Eye (tissue), 1 donor: ENCODE data around the gene DDX52.
"Not testable (repeated sequence)": the region's sequence is repeated elsewhere in the genome, so short reads cannot be mapped to it uniquely, and the experiment has no call there.

Experiments used
- DNase-seq: peaks from one replicate; pipeline ENCODE4 v3.0.0-alpha.2; 2015

Gene DDX52

GRCh38 chr17:37643118-37643766, at the start of gene DDX52:
Gene DDX52 (minus strand): TSS chr17:37643446. CDS start chr17:37643420, 26 bp downstream.
- DNase-seq: peak; percentile 97

GRCh38 chr17:37691807-37692206, 48.6 kb upstream of the DDX52 start:
- no peak for DNase-seq

GRCh38 chr17:37689317-37689716, 46.1 kb upstream of the DDX52 start:
- DNase-seq: no peak

GRCh38 chr17:37683454-37683984, 40.3 kb upstream of the DDX52 start:
- no peak for DNase-seq

GRCh38 chr17:37682007-37682406, 38.8 kb upstream of the DDX52 start:
- no peak for DNase-seq

GRCh38 chr17:37679995-37680394, 36.7 kb upstream of the DDX52 start:
- DNase-seq: not testable (repeated sequence)

- no peak for DNase-seq
These were observed 34.8 kb upstream of the DDX52 start for GRCh38 chr17:37678036-37678435.

- no peak for DNase-seq
These were observed 33.8 kb upstream of the DDX52 start for GRCh38 chr17:37677021-37677420.

- no peak for DNase-seq
These were observed 33.1 kb upstream of the DDX52 start for GRCh38 chr17:37676115-37676925.

- DNase-seq: no peak
These were observed 31.3 kb upstream of the DDX52 start for GRCh38 chr17:37674511-37674910.

GRCh38 chr17:37673386-37673785, 30.1 kb upstream of the DDX52 start:
- no peak for DNase-seq

- DNase-seq: no peak
These were observed 29.4 kb upstream of the DDX52 start for GRCh38 chr17:37672548-37673078.

GRCh38 chr17:37671824-37672547, 28.7 kb upstream of the DDX52 start:
- DNase-seq: peak; percentile 9

- DNase-seq: no peak
These were observed 28.0 kb upstream of the DDX52 start for GRCh38 chr17:37671028-37671823.

GRCh38 chr17:37667039-37667438, 23.8 kb upstream of the DDX52 start:
- no peak for DNase-seq

- DNase-seq: no peak
These were observed 21.0 kb upstream of the DDX52 start for GRCh38 chr17:37664214-37664613.

- no peak for DNase-seq
These were observed 19.1 kb upstream of the DDX52 start for GRCh38 chr17:37662353-37662752.

- DNase-seq: no peak
These were observed 18.3 kb upstream of the DDX52 start for GRCh38 chr17:37661400-37662014.

GRCh38 chr17:37659925-37660324, 16.7 kb upstream of the DDX52 start:
- no peak for DNase-seq

- no peak for DNase-seq
These were observed 14.0 kb upstream of the DDX52 start for GRCh38 chr17:37657202-37657601.

GRCh38 chr17:37651849-37652248, 8.6 kb upstream of the DDX52 start:
- no peak for DNase-seq
